GM23338 (cell line): ENCODE results near the gene PAPPA.

Experiments used
- POLR2AphosphoS5 ChIP-seq: IDR thresholded peaks from 2 replicates; pipeline ENCODE4 v1.6.1; 2016; ENCODE audit warnings: antibody characterized with exemption, low read depth
- TF ChIP-seq, protein P1 (sequence below), 2 experiments: fragments of 200-600 bp in 1 of 2; sonication (generic) in 1 of 2; conservative IDR thresholded peaks; 2 replicates each; pipeline versions ENCODE4 v1.5.1 to v1.6.1; 2016 to 2017; ENCODE audit warnings: antibody characterized with exemption in 2 of 2, low read depth in 2 of 2, mild to moderate bottlenecking in 2 of 2, moderate library complexity in 1 of 2

DNA sequence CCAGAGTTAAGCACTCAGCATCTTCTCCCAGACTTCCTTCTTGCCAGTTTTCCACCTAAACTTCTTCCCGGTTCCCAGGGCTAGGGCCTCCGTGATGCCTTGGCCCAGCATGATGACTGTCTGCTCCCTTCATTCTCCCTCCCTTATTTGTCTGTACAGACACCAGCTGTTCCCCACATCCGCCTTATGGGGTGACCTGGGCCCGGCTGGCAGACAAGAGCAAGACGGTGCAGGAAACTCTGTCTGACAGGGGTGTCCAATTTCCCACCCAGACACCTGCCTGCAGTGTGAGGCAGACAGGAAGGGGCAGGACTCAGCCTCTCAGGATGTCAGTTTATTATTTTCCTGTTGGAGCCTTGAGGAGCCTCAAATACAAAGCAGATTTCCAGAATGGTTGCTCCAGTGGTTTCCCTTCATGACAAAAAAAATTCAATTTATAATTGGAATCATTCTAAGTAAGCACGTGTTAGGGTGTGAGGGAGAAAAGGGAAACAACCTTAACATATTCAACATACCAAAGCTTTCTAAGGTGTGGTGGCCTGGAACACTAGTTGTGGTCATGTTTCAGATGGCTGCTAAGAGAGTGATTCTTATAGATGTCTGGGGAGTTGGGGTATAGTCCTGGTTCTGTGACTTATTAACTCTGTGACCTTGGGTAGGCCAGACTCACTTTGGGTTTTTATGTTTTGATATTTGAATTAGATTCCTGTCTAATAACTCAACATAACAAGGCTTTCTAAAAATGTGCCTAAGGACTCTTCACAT, 234.5 kb downstream of the PAPPA start:
- TF ChIP-seq, protein P1, sequence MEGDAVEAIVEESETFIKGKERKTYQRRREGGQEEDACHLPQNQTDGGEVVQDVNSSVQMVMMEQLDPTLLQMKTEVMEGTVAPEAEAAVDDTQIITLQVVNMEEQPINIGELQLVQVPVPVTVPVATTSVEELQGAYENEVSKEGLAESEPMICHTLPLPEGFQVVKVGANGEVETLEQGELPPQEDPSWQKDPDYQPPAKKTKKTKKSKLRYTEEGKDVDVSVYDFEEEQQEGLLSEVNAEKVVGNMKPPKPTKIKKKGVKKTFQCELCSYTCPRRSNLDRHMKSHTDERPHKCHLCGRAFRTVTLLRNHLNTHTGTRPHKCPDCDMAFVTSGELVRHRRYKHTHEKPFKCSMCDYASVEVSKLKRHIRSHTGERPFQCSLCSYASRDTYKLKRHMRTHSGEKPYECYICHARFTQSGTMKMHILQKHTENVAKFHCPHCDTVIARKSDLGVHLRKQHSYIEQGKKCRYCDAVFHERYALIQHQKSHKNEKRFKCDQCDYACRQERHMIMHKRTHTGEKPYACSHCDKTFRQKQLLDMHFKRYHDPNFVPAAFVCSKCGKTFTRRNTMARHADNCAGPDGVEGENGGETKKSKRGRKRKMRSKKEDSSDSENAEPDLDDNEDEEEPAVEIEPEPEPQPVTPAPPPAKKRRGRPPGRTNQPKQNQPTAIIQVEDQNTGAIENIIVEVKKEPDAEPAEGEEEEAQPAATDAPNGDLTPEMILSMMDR (conservative IDR thresholded peaks at IDR 0.05; ENCODE audit: low read depth in 2 of 2) = no peak
- no peak for TF ChIP-seq POLR2AphosphoS5
